ENCODE results near the gene GATM. TPM values are rescaled to one million over a fixed set of nuclear protein-coding genes. Genes with fewer than 3 reads are reported as not detected.

GATM gene
- total RNA-seq, 2 experiments from 2014 or later = 0.55 to 0.70 TPM

GRCh38 chr15:45347033-45347432, 31.3 kb downstream of the GATM start:
- H3K4me1 Mint-ChIP-seq (ENCODE audit: low read depth) = no peaks in the 10 kb centered on the region
- H3K4me3 Mint-ChIP-seq = no peak overlapping the region
- Histone ChIP-seq H3K27ac (ENCODE audit: low read depth in 1 of 2, low read length in 2 of 2) (no peak overlapping the region), H3K4me3 (ENCODE audit: low read length) (no peak overlapping the region), H3K27me3 (ENCODE audit: control insufficient read depth in 1 of 2, insufficient read depth in 2 of 2, low read length in 2 of 2) (peaks cover 10 to 31% of the 10 kb centered on the region in 2 experiments), H3K36me3 (ENCODE audit: insufficient read depth, low read length) (no peaks in the 10 kb centered on the region), H3K4me1 (ENCODE audit: insufficient read depth, low read length) (no peaks in the 10 kb centered on the region), H3K9me3 (ENCODE audit: control insufficient read depth in 1 of 2, insufficient read depth in 1 of 2, low read length in 2 of 2) (no peaks in the 10 kb centered on the region)
- no peak overlapping the region for H3K27ac Mint-ChIP-seq
- DNase-seq (no peak), ATAC-seq (ENCODE audit: poor library complexity) (no peak)
- peaks cover 52% of the 10 kb centered on the region for H3K27me3 Mint-ChIP-seq
- POLR2A ChIA-PET = no interaction called here
- intact Hi-C loops (cut with DNase I, micrococcal nuclease) = no loop called here
- CTCF ChIA-PET = no interaction called here
- H3K9me3 Mint-ChIP-seq = no peaks in the 10 kb centered on the region
- no peaks in the 10 kb centered on the region for H3K36me3 Mint-ChIP-seq (ENCODE audit: low read depth)
- TF ChIP-seq CTCF (IDR thresholded peaks at IDR 0.05) = no peak

GRCh38 chr15:45346381-45346780, 32.0 kb downstream of the GATM start:
- no peak overlapping the region for H3K4me3 Mint-ChIP-seq
- no peak for TF ChIP-seq CTCF (IDR thresholded peaks at IDR 0.05)
- POLR2A ChIA-PET = no interaction called here
- ATAC-seq (ENCODE audit: poor library complexity) = no peak
- intact Hi-C loops (cut with DNase I, micrococcal nuclease) = no loop called here
- no peaks in the 10 kb centered on the region for H3K36me3 Mint-ChIP-seq (ENCODE audit: low read depth)
- DNase-seq = no peak
- no peaks in the 10 kb centered on the region for H3K4me1 ChIP-seq (ENCODE audit: insufficient read depth, low read length)
- H3K27ac ChIP-seq (ENCODE audit: low read depth in 1 of 2, low read length in 2 of 2) = no peak overlapping the region
- CTCF ChIA-PET = no interaction called here
- H3K27me3 Mint-ChIP-seq = peaks cover 58% of the 10 kb centered on the region
- no peak overlapping the region for H3K27ac Mint-ChIP-seq
- H3K36me3 ChIP-seq (ENCODE audit: insufficient read depth, low read length) = no peaks in the 10 kb centered on the region
- H3K27me3 ChIP-seq (ENCODE audit: control insufficient read depth in 1 of 2, insufficient read depth in 2 of 2, low read length in 2 of 2) = peaks cover 10 to 31% of the 10 kb centered on the region in 2 experiments
- no peaks in the 10 kb centered on the region for H3K9me3 Mint-ChIP-seq
- H3K4me3 ChIP-seq (ENCODE audit: low read length) = no peak overlapping the region
- H3K9me3 ChIP-seq (ENCODE audit: control insufficient read depth in 1 of 2, insufficient read depth in 1 of 2, low read length in 2 of 2) = no peaks in the 10 kb centered on the region
- no peaks in the 10 kb centered on the region for H3K4me1 Mint-ChIP-seq (ENCODE audit: low read depth)

GRCh38 chr15:45343258-45343860, 35.0 kb downstream of the GATM start:
- Histone ChIP-seq H3K27me3 (ENCODE audit: control insufficient read depth in 1 of 2, insufficient read depth in 2 of 2, low read length in 2 of 2) (peaks cover 10 to 19% of the 10 kb centered on the region in 2 experiments), H3K9me3 (ENCODE audit: control insufficient read depth in 1 of 2, insufficient read depth in 1 of 2, low read length in 2 of 2) (no peaks in the 10 kb centered on the region), H3K27ac (ENCODE audit: low read depth in 1 of 2, low read length in 2 of 2) (no peak overlapping the region), H3K4me3 (ENCODE audit: low read length) (no peak overlapping the region), H3K4me1 (ENCODE audit: insufficient read depth, low read length) (no peaks in the 10 kb centered on the region), H3K36me3 (ENCODE audit: insufficient read depth, low read length) (no peaks in the 10 kb centered on the region)
- no peak for TF ChIP-seq CTCF (IDR thresholded peaks at IDR 0.05)
- Mint-ChIP-seq H3K9me3 (no peaks in the 10 kb centered on the region), H3K4me1 (ENCODE audit: low read depth) (peaks cover 3% of the 10 kb centered on the region), H3K27me3 (peaks cover 45% of the 10 kb centered on the region), H3K27ac (no peak overlapping the region), H3K36me3 (ENCODE audit: low read depth) (no peaks in the 10 kb centered on the region), H3K4me3 (no peak overlapping the region)
- no peak for DNase-seq
- POLR2A ChIA-PET = no interaction called here
- intact Hi-C loops (cut with DNase I, micrococcal nuclease) = no loop called here
- CTCF ChIA-PET = no interaction called here
- ATAC-seq (ENCODE audit: poor library complexity) = no peak
